HepG2 (cell line): ENCODE results near the gene RAP1A. TPM values are rescaled to one million over a fixed set of nuclear protein-coding genes. Genes with fewer than 3 reads are reported as not detected.
A peak's percentile ranks its signal among the peaks of the same experiment; 100 is the strongest.

ENCODE experiments used
- HMG20B ChIP-seq: conservative IDR thresholded peaks from 2 replicates; pipeline ENCODE4 v1.6.1; 2016; ENCODE audit warnings: missing genetic modification reagents, missing compliant biosample characterization
- KLF16 ChIP-seq, 2 experiments: sonication (generic) in 1 of 2; formaldehyde crosslinking in 1 of 2; IDR thresholded peaks; 2 replicates each; pipeline versions ENCODE4 v1.6.1 to v1.8.0; 2016 to 2023; ENCODE audit warnings: missing genetic modification reagents in 2 of 2, missing compliant biosample characterization in 1 of 2
- MAFF ChIP-seq: IDR thresholded peaks from 2 replicates; pipeline ENCODE4 v1.6.1; 2011; ENCODE audit warnings: low read depth, low read length, improper control_type of control experiment
- PBX2 ChIP-seq: IDR thresholded peaks from 2 replicates; pipeline ENCODE4 v1.6.1; 2016; ENCODE audit warnings: control low read depth
- PHF20 ChIP-seq: sonication (generic); formaldehyde crosslinking; IDR thresholded peaks from 2 replicates; pipeline ENCODE4 v1.5.0; 2020; ENCODE audit warnings: mild to moderate bottlenecking, missing genetic modification reagents
- SIX4 ChIP-seq: sonication (generic); formaldehyde crosslinking; IDR thresholded peaks from 2 replicates; pipeline ENCODE4 v1.4.0; 2020; ENCODE audit warnings: missing genetic modification reagents
- SRF ChIP-seq: IDR thresholded peaks from 2 replicates; pipeline ENCODE4 v1.6.1; 2011; ENCODE audit warnings: mild to moderate bottlenecking, low read depth, low read length, moderate library complexity
- SRSF1 ChIP-seq: fragments of 200-400 bp; formaldehyde crosslinking; optimal IDR thresholded peaks from 2 replicates; pipeline ENCODE3; 2017; ENCODE audit warnings: mild to moderate bottlenecking, low read depth, low read length, moderate library complexity
- SSRP1 ChIP-seq: IDR thresholded peaks from 2 replicates; pipeline ENCODE4 v1.6.1; 2016; ENCODE audit warnings: control low read depth
- SYNCRIP ChIP-seq: fragments of 200-400 bp; formaldehyde crosslinking; IDR thresholded peaks from 2 replicates; pipeline ENCODE4 v1.6.1; 2018; ENCODE audit warnings: mild to moderate bottlenecking, low read depth, low read length; ENCODE audit not compliant: insufficient read depth
- TGIF2 ChIP-seq: IDR thresholded peaks from 2 replicates; pipeline ENCODE4 v1.6.1; 2016; ENCODE audit warnings: control low read depth, missing compliant biosample characterization
- ZBTB3 ChIP-seq: sonication (generic); formaldehyde crosslinking; IDR thresholded peaks from 2 replicates; pipeline ENCODE4 v1.4.0; 2020; ENCODE audit warnings: low read depth, mild to moderate bottlenecking, moderate library complexity, missing genetic modification reagents, borderline replicate concordance
- ZNF10 ChIP-seq: sonication (generic); formaldehyde crosslinking; IDR thresholded peaks from 2 replicates; pipeline ENCODE4 v1.4.0; 2020; ENCODE audit warnings: mild to moderate bottlenecking, low read depth, missing genetic modification reagents, borderline replicate concordance
- ZNF367 ChIP-seq: sonication (generic); formaldehyde crosslinking; IDR thresholded peaks from 2 replicates; pipeline ENCODE4 v1.4.0; 2020; ENCODE audit warnings: missing genetic modification reagents, borderline replicate concordance
- ZNF629 ChIP-seq: sonication (generic); formaldehyde crosslinking; conservative IDR thresholded peaks from 2 replicates; pipeline ENCODE4 v1.5.0; 2020; ENCODE audit warnings: missing genetic modification reagents
- ZNF724P ChIP-seq: sonication (generic); formaldehyde crosslinking; IDR thresholded peaks from 2 replicates; pipeline ENCODE4 v1.8.0; 2022; ENCODE audit warnings: missing genetic modification reagents, borderline replicate concordance
- ZNF850 ChIP-seq: sonication (generic); formaldehyde crosslinking; conservative IDR thresholded peaks from 2 replicates; pipeline ENCODE4 v1.9.0; 2021; ENCODE audit warnings: mild to moderate bottlenecking, missing genetic modification reagents
- ZNF878 ChIP-seq: sonication (generic); formaldehyde crosslinking; IDR thresholded peaks from 2 replicates; pipeline ENCODE4 v1.8.1; 2023; ENCODE audit warnings: mild to moderate bottlenecking, missing genetic modification reagents, moderate library complexity
- polyA plus RNA-seq, 8 experiments: library from polyadenylated mRNA; depleted of rRNA in 3 of 8; stranded (reverse) in 7 of 8; unstranded in 1 of 8; fragments of >200 nt; fragmentation: Illumina TruSeq in 4 of 8; extraction: Trizol in 4 of 8; gene quantifications; 2 replicates each; pipeline versions ENCODE4 v1.2.1 to v1.2.3, GENCODE V29; 2011 to 2016; ENCODE audit warnings: low read depth in 4 of 8, missing spikeins in 1 of 8, mixed read lengths in 1 of 8; ENCODE audit not compliant: insufficient read depth in 1 of 8
- total RNA-seq, 5 experiments: library from RNA; depleted of rRNA; stranded (reverse); fragments of >200 nt; fragmentation: Illumina TruSeq; extraction: Trizol; gene quantifications; 2 replicates each; pipeline ENCODE4 v1.2.3, GENCODE V29; 2016; ENCODE audit warnings: low read depth in 1 of 5
- TF ChIP-seq, protein P1 (sequence below): sonication (generic); formaldehyde crosslinking; conservative IDR thresholded peaks from 2 replicates; pipeline ENCODE4 v1.4.0; 2020; ENCODE audit warnings: missing genetic modification reagents
- TF ChIP-seq, protein P2 (sequence below): sonication (generic); formaldehyde crosslinking; IDR thresholded peaks from 2 replicates; pipeline ENCODE4 v1.4.0; 2020; ENCODE audit warnings: mild to moderate bottlenecking, missing genetic modification reagents
- TF ChIP-seq, protein P3 (sequence below): sonication (generic); formaldehyde crosslinking; IDR thresholded peaks from 2 replicates; pipeline ENCODE4 v1.4.0; 2020; ENCODE audit warnings: missing genetic modification reagents

The RAP1A gene
- total and polyA plus RNA-seq, 2 of the 13 experiments (the other 11 are each of a cell fraction or from before 2014, with no cell fraction given), result 19.0 to 20.7 TPM

DNA sequence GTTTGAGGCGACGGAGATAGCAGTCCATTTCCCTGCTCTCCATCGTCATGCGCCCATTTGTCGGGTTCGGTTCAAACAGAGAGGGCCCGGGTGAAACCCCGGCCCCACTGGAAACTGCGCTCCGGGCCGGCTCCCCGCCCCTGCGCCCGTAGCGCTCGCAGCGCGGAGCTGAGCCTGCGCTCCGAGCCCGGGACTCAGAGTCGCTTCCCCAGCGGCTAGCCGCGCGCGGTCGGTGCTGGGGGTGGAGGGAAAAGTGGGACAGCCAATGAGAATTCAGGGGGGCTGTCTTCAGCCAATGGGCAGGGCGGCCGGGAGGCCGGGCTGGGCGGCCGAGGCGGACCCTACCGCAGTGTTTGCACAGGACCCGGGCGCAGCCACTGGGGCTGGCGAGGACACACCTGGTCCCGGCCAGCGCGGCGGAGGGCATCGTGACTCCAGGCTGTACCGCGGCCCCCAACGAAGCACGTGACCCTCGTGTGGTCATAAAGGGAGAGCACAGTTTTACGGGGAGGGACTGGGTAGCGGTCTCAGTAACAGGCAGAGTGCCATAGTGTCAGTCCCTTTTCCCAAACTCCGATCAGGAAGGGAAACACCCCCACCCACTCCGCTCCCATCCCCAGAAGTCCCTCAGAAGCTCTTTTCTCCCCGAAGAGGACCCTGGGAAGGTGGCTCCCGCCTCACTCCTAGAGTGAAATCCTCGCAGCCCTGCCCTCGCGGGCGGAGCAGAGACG is 119.8 kb downstream of the RAP1A start, which contains the start of gene INKA2 (continued):
- TF ChIP-seq, protein P1, sequence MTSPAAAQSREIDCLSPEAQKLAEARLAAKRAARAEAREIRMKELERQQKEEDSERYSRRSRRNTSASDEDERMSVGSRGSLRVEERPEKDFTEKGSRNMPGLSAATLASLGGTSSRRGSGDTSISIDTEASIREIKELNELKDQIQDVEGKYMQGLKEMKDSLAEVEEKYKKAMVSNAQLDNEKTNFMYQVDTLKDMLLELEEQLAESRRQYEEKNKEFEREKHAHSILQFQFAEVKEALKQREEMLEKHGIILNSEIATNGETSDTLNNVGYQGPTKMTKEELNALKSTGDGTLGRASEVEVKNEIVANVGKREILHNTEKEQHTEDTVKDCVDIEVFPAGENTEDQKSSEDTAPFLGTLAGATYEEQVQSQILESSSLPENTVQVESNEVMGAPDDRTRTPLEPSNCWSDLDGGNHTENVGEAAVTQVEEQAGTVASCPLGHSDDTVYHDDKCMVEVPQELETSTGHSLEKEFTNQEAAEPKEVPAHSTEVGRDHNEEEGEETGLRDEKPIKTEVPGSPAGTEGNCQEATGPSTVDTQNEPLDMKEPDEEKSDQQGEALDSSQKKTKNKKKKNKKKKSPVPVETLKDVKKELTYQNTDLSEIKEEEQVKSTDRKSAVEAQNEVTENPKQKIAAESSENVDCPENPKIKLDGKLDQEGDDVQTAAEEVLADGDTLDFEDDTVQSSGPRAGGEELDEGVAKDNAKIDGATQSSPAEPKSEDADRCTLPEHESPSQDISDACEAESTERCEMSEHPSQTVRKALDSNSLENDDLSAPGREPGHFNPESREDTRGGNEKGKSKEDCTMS (CRISPR knock-in tag), result no peak
- TF ChIP-seq, protein P2, sequence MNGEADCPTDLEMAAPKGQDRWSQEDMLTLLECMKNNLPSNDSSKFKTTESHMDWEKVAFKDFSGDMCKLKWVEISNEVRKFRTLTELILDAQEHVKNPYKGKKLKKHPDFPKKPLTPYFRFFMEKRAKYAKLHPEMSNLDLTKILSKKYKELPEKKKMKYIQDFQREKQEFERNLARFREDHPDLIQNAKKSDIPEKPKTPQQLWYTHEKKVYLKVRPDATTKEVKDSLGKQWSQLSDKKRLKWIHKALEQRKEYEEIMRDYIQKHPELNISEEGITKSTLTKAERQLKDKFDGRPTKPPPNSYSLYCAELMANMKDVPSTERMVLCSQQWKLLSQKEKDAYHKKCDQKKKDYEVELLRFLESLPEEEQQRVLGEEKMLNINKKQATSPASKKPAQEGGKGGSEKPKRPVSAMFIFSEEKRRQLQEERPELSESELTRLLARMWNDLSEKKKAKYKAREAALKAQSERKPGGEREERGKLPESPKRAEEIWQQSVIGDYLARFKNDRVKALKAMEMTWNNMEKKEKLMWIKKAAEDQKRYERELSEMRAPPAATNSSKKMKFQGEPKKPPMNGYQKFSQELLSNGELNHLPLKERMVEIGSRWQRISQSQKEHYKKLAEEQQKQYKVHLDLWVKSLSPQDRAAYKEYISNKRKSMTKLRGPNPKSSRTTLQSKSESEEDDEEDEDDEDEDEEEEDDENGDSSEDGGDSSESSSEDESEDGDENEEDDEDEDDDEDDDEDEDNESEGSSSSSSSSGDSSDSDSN (CRISPR knock-in tag), result peak; percentile 87
- TF ChIP-seq HMG20B, result peak; percentile 86
- TF ChIP-seq ZNF878 (CRISPR knock-in tag), result no peak
- no peak for TF ChIP-seq SSRP1 (CRISPR knock-in tag)
- peak; percentile 71; the same call in 1 of the 2 replicates for TF ChIP-seq ZNF724P (CRISPR knock-in tag)
- TF ChIP-seq TGIF2 (CRISPR knock-in tag), result peak; percentile 37; the same call in 1 of the 2 replicates
- TF ChIP-seq ZNF367 (CRISPR knock-in tag), result peak; percentile 84
- TF ChIP-seq KLF16 (CRISPR knock-in tag; IDR thresholded peaks at IDR 0.05), result 0 out of 4 replicates have a peak, but pooled peaks of 1 of the 2 experiments have one; percentile 34
- no peak for TF ChIP-seq ZNF10 (CRISPR knock-in tag)
- TF ChIP-seq SRSF1, result no peak
- 0 out of 2 replicates have a peak, but pooled peaks have one; percentile 36 for TF ChIP-seq SIX4 (CRISPR knock-in tag)
- TF ChIP-seq PHF20 (CRISPR knock-in tag), result no peak
- TF ChIP-seq ZNF850 (CRISPR knock-in tag), result no peak
- TF ChIP-seq ZNF629 (CRISPR knock-in tag), result 0 out of 2 replicates have a peak, but pooled peaks have one; percentile 5
- TF ChIP-seq PBX2 (CRISPR knock-in tag), result no peak
- TF ChIP-seq MAFF, result no peak
- TF ChIP-seq, protein P3, sequence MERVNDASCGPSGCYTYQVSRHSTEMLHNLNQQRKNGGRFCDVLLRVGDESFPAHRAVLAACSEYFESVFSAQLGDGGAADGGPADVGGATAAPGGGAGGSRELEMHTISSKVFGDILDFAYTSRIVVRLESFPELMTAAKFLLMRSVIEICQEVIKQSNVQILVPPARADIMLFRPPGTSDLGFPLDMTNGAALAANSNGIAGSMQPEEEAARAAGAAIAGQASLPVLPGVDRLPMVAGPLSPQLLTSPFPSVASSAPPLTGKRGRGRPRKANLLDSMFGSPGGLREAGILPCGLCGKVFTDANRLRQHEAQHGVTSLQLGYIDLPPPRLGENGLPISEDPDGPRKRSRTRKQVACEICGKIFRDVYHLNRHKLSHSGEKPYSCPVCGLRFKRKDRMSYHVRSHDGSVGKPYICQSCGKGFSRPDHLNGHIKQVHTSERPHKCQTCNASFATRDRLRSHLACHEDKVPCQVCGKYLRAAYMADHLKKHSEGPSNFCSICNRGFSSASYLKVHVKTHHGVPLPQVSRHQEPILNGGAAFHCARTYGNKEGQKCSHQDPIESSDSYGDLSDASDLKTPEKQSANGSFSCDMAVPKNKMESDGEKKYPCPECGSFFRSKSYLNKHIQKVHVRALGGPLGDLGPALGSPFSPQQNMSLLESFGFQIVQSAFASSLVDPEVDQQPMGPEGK, result peak; percentile 82
- TF ChIP-seq SRF, result no peak
- no peak for TF ChIP-seq SYNCRIP
- TF ChIP-seq ZBTB3 (CRISPR knock-in tag), result no peak
